HepG2 (cell line): ENCODE results near the gene MAP3K3. TPM values are rescaled to one million over a fixed set of nuclear protein-coding genes. Genes with fewer than 3 reads are reported as not detected.

ENCODE experiments used
- ARNT ChIP-seq: fragments of 450-650 bp; IDR thresholded peaks from 2 replicates; pipeline ENCODE4 v1.6.1; 2017
- CBFB ChIP-seq: sonication (generic); formaldehyde crosslinking; IDR thresholded peaks from 2 replicates; pipeline ENCODE4 v1.4.0; 2020; ENCODE audit warnings: missing genetic modification reagents
- CCDC6 ChIP-seq: sonication (generic); formaldehyde crosslinking; IDR thresholded peaks from 2 replicates; pipeline ENCODE4 v1.8.1; 2022; ENCODE audit warnings: mild to moderate bottlenecking, missing genetic modification reagents, moderate library complexity
- CEBPG ChIP-seq: IDR thresholded peaks from 2 replicates; pipeline ENCODE4 v1.6.1; 2016
- KAT2B ChIP-seq: fragments of 150-350 bp; IDR thresholded peaks from 2 replicates; pipeline ENCODE4 v1.6.1; 2014; ENCODE audit warnings: low read depth, low read length, borderline replicate concordance
- KDM2A ChIP-seq: sonication (generic); formaldehyde crosslinking; IDR thresholded peaks from 2 replicates; pipeline ENCODE4 v1.4.0; 2020; ENCODE audit warnings: low read depth, missing genetic modification reagents, borderline replicate concordance
- RXRA ChIP-seq: sonication (generic); formaldehyde crosslinking; IDR thresholded peaks from 2 replicates; pipeline ENCODE4 v1.5.1; 2020; ENCODE audit warnings: missing genetic modification reagents
- SALL1 ChIP-seq: sonication (generic); formaldehyde crosslinking; IDR thresholded peaks from 2 replicates; pipeline ENCODE4 v1.8.0; 2022; ENCODE audit warnings: mild to moderate bottlenecking, missing genetic modification reagents
- STAT5B ChIP-seq: sonication (generic); formaldehyde crosslinking; IDR thresholded peaks from 2 replicates; pipeline ENCODE4 v1.4.0; 2020; ENCODE audit warnings: missing genetic modification reagents
- ZFP36 ChIP-seq: fragments of 150-350 bp; IDR thresholded peaks from 2 replicates; pipeline ENCODE4 v1.6.1; 2018; ENCODE audit warnings: borderline replicate concordance, low read length, low read depth; ENCODE audit not compliant: partially characterized antibody
- ZFP90 ChIP-seq: sonication (generic); formaldehyde crosslinking; IDR thresholded peaks from 2 replicates; pipeline ENCODE4 v1.8.0; 2022; ENCODE audit warnings: missing genetic modification reagents, mild to moderate bottlenecking, inconsistent platforms, borderline replicate concordance
- ZNF530 ChIP-seq: sonication (generic); formaldehyde crosslinking; IDR thresholded peaks from 2 replicates; pipeline ENCODE4 v1.5.0; 2020; ENCODE audit warnings: low read depth, mild to moderate bottlenecking, missing genetic modification reagents
- ZNF558 ChIP-seq: sonication (generic); formaldehyde crosslinking; IDR thresholded peaks from 2 replicates; pipeline ENCODE4 v1.9.0; 2022; ENCODE audit warnings: mild to moderate bottlenecking, missing genetic modification reagents, borderline replicate concordance
- ZNF629 ChIP-seq: sonication (generic); formaldehyde crosslinking; conservative IDR thresholded peaks from 2 replicates; pipeline ENCODE4 v1.5.0; 2020; ENCODE audit warnings: missing genetic modification reagents
- ZSCAN31 ChIP-seq: sonication (generic); formaldehyde crosslinking; IDR thresholded peaks from 2 replicates; pipeline ENCODE4 v1.5.0; 2020; ENCODE audit warnings: low read depth, mild to moderate bottlenecking, missing genetic modification reagents
- polyA plus RNA-seq, 8 experiments: library from polyadenylated mRNA; depleted of rRNA in 3 of 8; stranded (reverse) in 7 of 8; unstranded in 1 of 8; fragments of >200 nt; fragmentation: Illumina TruSeq in 4 of 8; extraction: Trizol in 4 of 8; gene quantifications; 2 replicates each; pipeline versions ENCODE4 v1.2.1 to v1.2.3, GENCODE V29; 2011 to 2016; ENCODE audit warnings: low read depth in 4 of 8, missing spikeins in 1 of 8, mixed read lengths in 1 of 8; ENCODE audit not compliant: insufficient read depth in 1 of 8
- total RNA-seq, 5 experiments: library from RNA; depleted of rRNA; stranded (reverse); fragments of >200 nt; fragmentation: Illumina TruSeq; extraction: Trizol; gene quantifications; 2 replicates each; pipeline ENCODE4 v1.2.3, GENCODE V29; 2016; ENCODE audit warnings: low read depth in 1 of 5
- TF ChIP-seq, protein P1 (sequence below), 2 experiments: IDR thresholded peaks; 2 replicates each; pipeline ENCODE4 v1.6.1; 2011 to 2012; ENCODE audit warnings: low read length in 2 of 2, borderline replicate concordance in 1 of 2, low read depth in 1 of 2, mild to moderate bottlenecking in 1 of 2, moderate library complexity in 1 of 2
- TF ChIP-seq, protein P2 (sequence below), 2 experiments: fragments of 450-650 bp in 1 of 2; sonication (generic) in 1 of 2; formaldehyde crosslinking; IDR thresholded peaks; 2 replicates each; pipeline versions ENCODE4 v1.5.0 to v1.8.0; 2020 to 2022; ENCODE audit warnings: mild to moderate bottlenecking in 1 of 2, missing genetic modification reagents in 1 of 2
- TF ChIP-seq, protein P3 (sequence below): sonication (generic); formaldehyde crosslinking; IDR thresholded peaks from 2 replicates; pipeline ENCODE4 v1.5.0; 2020; ENCODE audit warnings: missing genetic modification reagents
- TF ChIP-seq, protein P4 (sequence below): sonication (generic); formaldehyde crosslinking; IDR thresholded peaks from 2 replicates; pipeline ENCODE4 v1.5.1; 2020; ENCODE audit warnings: missing genetic modification reagents, mild to moderate bottlenecking, borderline replicate concordance
- TF ChIP-seq, protein P5 (sequence below): sonication (generic); formaldehyde crosslinking; IDR thresholded peaks from 2 replicates; pipeline ENCODE4 v1.8.0; 2022; ENCODE audit warnings: mild to moderate bottlenecking, missing genetic modification reagents, moderate library complexity

Gene MAP3K3
- total and polyA plus RNA-seq, 2 of the 13 experiments (the other 11 are each of a cell fraction or from before 2014, with no cell fraction given): 17.7 to 21.8 TPM

DNA sequence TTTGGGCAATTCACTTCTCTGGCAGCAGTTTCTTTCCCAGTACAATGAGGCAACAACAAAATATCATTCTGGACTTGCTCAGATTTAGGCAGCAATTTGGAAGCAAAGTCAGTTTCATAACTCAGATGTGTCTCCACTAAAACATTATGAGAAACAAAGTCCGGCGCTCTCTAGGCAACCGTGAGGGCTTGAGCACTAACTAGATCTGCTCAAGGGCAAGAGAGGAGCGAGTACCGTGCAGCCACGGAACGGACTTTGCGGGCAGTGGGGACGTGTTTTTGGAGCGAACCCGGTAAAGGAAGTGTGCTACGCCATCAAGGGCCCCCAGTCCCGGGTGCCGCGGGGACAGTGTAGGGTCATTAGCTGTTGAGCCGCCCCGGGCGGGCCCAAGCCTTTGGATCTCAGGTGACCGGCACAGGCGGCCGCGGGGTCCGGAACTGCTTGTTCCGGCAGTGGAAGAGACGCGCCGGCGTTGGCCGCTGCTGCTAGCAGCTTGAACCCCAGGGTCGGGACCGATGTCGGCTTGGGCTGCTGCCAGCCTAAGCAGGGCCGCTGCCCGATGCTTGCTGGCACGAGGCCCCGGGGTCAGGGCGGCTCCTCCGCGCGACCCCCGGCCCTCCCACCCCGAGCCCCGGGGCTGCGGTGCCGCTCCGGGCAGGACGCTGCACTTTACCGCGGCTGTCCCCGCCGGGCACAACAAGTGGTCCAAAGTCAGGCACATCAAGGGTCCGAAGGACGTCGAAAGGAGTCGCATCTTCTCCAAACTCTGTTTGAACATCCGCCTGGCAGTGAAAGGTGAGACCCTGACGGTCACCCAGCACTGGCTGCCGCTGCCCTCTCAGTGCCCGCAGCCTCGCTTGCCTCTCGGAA is 21.4 kb upstream of the MAP3K3 start, which contains the start of gene TACO1 (continued):
- TF ChIP-seq SALL1 (CRISPR knock-in tag) (peak; percentile 94), ZFP36 (no peak), ARNT (no peak), ZFP90 (CRISPR knock-in tag) (peak; percentile 94), ZSCAN31 (CRISPR knock-in tag) (peak; percentile 91), KAT2B (no peak), ZNF629 (CRISPR knock-in tag) (peak; percentile 69), ZNF530 (CRISPR knock-in tag) (peak; percentile 54; the same call in 1 of the 2 replicates), STAT5B (peak; percentile 88; the same call in 1 of the 2 replicates), CBFB (CRISPR knock-in tag) (peak; percentile 96), CEBPG (CRISPR knock-in tag) (peak; percentile 67; the same call in 1 of the 2 replicates), CCDC6 (CRISPR knock-in tag) (peak; percentile 77; the same call in 1 of the 2 replicates), KDM2A (CRISPR knock-in tag) (peak; percentile 100), RXRA (peak; percentile 96), ZNF558 (peak; percentile 86; the same call in 1 of the 2 replicates)
- TF ChIP-seq, protein P1, sequence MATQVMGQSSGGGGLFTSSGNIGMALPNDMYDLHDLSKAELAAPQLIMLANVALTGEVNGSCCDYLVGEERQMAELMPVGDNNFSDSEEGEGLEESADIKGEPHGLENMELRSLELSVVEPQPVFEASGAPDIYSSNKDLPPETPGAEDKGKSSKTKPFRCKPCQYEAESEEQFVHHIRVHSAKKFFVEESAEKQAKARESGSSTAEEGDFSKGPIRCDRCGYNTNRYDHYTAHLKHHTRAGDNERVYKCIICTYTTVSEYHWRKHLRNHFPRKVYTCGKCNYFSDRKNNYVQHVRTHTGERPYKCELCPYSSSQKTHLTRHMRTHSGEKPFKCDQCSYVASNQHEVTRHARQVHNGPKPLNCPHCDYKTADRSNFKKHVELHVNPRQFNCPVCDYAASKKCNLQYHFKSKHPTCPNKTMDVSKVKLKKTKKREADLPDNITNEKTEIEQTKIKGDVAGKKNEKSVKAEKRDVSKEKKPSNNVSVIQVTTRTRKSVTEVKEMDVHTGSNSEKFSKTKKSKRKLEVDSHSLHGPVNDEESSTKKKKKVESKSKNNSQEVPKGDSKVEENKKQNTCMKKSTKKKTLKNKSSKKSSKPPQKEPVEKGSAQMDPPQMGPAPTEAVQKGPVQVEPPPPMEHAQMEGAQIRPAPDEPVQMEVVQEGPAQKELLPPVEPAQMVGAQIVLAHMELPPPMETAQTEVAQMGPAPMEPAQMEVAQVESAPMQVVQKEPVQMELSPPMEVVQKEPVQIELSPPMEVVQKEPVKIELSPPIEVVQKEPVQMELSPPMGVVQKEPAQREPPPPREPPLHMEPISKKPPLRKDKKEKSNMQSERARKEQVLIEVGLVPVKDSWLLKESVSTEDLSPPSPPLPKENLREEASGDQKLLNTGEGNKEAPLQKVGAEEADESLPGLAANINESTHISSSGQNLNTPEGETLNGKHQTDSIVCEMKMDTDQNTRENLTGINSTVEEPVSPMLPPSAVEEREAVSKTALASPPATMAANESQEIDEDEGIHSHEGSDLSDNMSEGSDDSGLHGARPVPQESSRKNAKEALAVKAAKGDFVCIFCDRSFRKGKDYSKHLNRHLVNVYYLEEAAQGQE (IDR thresholded peaks at IDR 0.05; ENCODE audit: borderline replicate concordance in 1 of 2, low read depth in 1 of 2, low read length in 2 of 2): peak in 1 of 2 experiments; percentile 76; a peak in 1 of 4 replicates
- TF ChIP-seq, protein P2, sequence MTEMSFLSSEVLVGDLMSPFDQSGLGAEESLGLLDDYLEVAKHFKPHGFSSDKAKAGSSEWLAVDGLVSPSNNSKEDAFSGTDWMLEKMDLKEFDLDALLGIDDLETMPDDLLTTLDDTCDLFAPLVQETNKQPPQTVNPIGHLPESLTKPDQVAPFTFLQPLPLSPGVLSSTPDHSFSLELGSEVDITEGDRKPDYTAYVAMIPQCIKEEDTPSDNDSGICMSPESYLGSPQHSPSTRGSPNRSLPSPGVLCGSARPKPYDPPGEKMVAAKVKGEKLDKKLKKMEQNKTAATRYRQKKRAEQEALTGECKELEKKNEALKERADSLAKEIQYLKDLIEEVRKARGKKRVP (CRISPR knock-in tag; IDR thresholded peaks at IDR 0.05): 0 out of 4 replicates have a peak, but pooled peaks of 1 of the 2 experiments have one; percentile 66
- TF ChIP-seq, protein P3, sequence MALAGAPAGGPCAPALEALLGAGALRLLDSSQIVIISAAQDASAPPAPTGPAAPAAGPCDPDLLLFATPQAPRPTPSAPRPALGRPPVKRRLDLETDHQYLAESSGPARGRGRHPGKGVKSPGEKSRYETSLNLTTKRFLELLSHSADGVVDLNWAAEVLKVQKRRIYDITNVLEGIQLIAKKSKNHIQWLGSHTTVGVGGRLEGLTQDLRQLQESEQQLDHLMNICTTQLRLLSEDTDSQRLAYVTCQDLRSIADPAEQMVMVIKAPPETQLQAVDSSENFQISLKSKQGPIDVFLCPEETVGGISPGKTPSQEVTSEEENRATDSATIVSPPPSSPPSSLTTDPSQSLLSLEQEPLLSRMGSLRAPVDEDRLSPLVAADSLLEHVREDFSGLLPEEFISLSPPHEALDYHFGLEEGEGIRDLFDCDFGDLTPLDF (CRISPR knock-in tag): peak; percentile 77; the same call in 1 of the 2 replicates
- TF ChIP-seq, protein P4, sequence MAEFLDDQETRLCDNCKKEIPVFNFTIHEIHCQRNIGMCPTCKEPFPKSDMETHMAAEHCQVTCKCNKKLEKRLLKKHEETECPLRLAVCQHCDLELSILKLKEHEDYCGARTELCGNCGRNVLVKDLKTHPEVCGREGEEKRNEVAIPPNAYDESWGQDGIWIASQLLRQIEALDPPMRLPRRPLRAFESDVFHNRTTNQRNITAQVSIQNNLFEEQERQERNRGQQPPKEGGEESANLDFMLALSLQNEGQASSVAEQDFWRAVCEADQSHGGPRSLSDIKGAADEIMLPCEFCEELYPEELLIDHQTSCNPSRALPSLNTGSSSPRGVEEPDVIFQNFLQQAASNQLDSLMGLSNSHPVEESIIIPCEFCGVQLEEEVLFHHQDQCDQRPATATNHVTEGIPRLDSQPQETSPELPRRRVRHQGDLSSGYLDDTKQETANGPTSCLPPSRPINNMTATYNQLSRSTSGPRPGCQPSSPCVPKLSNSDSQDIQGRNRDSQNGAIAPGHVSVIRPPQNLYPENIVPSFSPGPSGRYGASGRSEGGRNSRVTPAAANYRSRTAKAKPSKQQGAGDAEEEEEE: peak; percentile 73; the same call in 1 of the 2 replicates
- TF ChIP-seq, protein P5, sequence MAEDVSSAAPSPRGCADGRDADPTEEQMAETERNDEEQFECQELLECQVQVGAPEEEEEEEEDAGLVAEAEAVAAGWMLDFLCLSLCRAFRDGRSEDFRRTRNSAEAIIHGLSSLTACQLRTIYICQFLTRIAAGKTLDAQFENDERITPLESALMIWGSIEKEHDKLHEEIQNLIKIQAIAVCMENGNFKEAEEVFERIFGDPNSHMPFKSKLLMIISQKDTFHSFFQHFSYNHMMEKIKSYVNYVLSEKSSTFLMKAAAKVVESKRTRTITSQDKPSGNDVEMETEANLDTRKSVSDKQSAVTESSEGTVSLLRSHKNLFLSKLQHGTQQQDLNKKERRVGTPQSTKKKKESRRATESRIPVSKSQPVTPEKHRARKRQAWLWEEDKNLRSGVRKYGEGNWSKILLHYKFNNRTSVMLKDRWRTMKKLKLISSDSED (CRISPR knock-in tag): no peak
